ENCODE measurements around the gene PCDHGA6. TPM values are rescaled to one million over a fixed set of nuclear protein-coding genes. Genes with fewer than 3 reads are reported as not detected.
"Not testable (repeated sequence)": the region's sequence is repeated elsewhere in the genome, so short reads cannot be mapped to it uniquely, and the experiment has no call there.

Gene PCDHGA6
- total RNA-seq, 1 donor from 2014 or later, result 0.60 TPM

- Mint-ChIP-seq H3K27ac (no peak within 1 kb of the TSS), H3K4me1 (ENCODE audit: low read depth) (no peaks in the 10 kb centered on the region), H3K9me3 (ENCODE audit: low read depth) (peaks cover 62% of the 10 kb centered on the region), H3K4me3 (ENCODE audit: low read depth) (no peak within 1 kb of the TSS), H3K36me3 (ENCODE audit: insufficient read depth) (peaks cover 17% of the 10 kb centered on the region), H3K27me3 (no peaks in the 10 kb centered on the region)
- TF ChIP-seq CTCF (IDR thresholded peaks at IDR 0.05; ENCODE audit: unreplicated experiment), result no peak
- no peak for DNase-seq (ENCODE audit: low spot score, unreplicated experiment)
These were observed 35.0 kb upstream of the PCDHGA6 start, which contains the start of gene PCDHGA2 for GRCh38 chr5:141338538-141339306. Gene PCDHGA2, plus strand, starts transcription at chr5:141338760.

DNA sequence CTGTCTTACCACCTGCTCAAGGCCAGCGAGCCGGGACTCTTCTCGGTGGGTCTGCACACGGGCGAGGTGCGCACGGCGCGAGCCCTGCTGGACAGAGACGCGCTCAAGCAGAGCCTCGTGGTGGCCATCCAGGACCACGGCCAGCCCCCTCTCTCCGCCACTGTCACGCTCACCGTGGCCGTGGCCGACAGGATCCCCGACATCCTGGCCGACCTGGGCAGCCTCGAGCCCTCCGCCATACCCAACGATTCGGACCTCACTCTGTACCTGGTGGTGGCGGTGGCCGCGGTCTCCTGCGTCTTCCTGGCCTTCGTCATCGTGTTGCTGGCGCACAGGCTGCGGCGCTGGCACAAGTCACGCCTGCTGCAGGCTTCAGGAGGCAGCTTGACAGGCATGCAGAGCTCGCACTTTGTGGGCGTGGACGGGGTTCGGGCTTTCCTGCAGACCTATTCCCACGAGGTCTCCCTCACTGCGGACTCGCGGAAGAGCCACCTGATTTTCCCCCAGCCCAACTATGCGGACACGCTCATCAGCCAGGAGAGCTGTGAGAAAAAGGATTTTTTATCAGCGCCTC lies 32.8 kb upstream of the PCDHGA6 start:
- H3K27ac Mint-ChIP-seq; H3K4me3 Mint-ChIP-seq (ENCODE audit: low read depth); H3K27me3 Mint-ChIP-seq; H3K4me1 Mint-ChIP-seq (ENCODE audit: low read depth); DNase-seq (ENCODE audit: low spot score, unreplicated experiment): not testable (repeated sequence)
- Mint-ChIP-seq H3K36me3 (ENCODE audit: insufficient read depth) (peaks cover 14% of the 10 kb centered on the region), H3K9me3 (ENCODE audit: low read depth) (peaks cover 50% of the 10 kb centered on the region)

GRCh38 chr5:141342773-141343172 lies 30.9 kb upstream of the PCDHGA6 start:
- H3K36me3 Mint-ChIP-seq (ENCODE audit: insufficient read depth), result peaks cover 12% of the 10 kb centered on the region
- peaks cover 43% of the 10 kb centered on the region for H3K9me3 Mint-ChIP-seq (ENCODE audit: low read depth)
- H3K4me3 Mint-ChIP-seq (ENCODE audit: low read depth), result no peak overlapping the region
- no peaks in the 10 kb centered on the region for H3K4me1 Mint-ChIP-seq (ENCODE audit: low read depth)
- H3K27ac Mint-ChIP-seq, result no peak overlapping the region
- TF ChIP-seq CTCF (IDR thresholded peaks at IDR 0.05; ENCODE audit: unreplicated experiment), result no peak
- no peak for DNase-seq (ENCODE audit: low spot score, unreplicated experiment)
- no peaks in the 10 kb centered on the region for H3K27me3 Mint-ChIP-seq

DNA sequence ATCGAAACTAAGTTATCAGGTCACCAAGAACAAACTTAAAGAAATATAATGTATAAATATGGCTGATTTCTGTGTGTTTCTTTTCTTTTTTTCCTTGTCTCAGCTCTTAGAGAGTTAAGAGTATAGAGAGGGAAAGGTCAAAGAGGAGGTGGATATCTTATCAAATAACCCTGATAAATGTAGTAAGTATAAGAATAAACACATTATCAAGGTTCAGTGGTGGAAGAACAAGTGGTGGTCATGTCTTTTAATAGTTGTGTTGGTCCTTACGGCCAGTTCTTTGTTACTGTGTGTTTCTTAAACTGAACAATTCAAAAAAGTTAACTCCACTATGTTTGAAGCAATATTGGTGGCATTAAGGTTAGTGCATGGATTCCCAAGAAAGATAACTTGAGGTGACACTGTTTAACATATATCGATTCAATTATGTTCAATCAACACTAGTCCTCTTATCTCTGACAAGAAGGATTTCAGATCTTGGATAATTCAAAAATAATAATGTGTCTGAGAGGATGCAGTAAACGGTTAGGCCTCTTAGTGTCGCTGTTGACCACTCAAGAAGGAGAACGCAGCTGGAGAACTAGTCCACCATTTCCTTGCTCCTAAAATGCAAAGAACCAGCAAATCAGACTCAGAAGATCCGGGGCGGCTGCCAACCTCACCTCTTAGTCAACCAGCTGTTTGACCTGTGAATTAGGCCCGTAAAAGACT lies 30.3 kb upstream of the PCDHGA6 start, which contains the start of gene PCDHGA3:
Gene PCDHGA3, plus strand, starts transcription at position 588 of the 711 bp plus-strand sequence. CDS start 205 bp downstream, outside the sequence.
- H3K4me3 Mint-ChIP-seq (ENCODE audit: low read depth), result peak within 1 kb of the TSS; percentile 49
- TF ChIP-seq CTCF (IDR thresholded peaks at IDR 0.05; ENCODE audit: unreplicated experiment), result no peak
- peaks cover 37% of the 10 kb centered on the region for H3K9me3 Mint-ChIP-seq (ENCODE audit: low read depth)
- H3K36me3 Mint-ChIP-seq (ENCODE audit: insufficient read depth), result peaks cover 11% of the 10 kb centered on the region
- DNase-seq (ENCODE audit: low spot score, unreplicated experiment), result no peak
- no peaks in the 10 kb centered on the region for H3K27me3 Mint-ChIP-seq
- no peak within 1 kb of the TSS for H3K27ac Mint-ChIP-seq
- H3K4me1 Mint-ChIP-seq (ENCODE audit: low read depth), result no peaks in the 10 kb centered on the region

- H3K9me3 Mint-ChIP-seq (ENCODE audit: low read depth), result peaks cover 37% of the 10 kb centered on the region
- DNase-seq (ENCODE audit: low spot score, unreplicated experiment), result no peak
- H3K27me3 Mint-ChIP-seq, result no peaks in the 10 kb centered on the region
- H3K4me1 Mint-ChIP-seq (ENCODE audit: low read depth), result no peaks in the 10 kb centered on the region
- H3K36me3 Mint-ChIP-seq (ENCODE audit: insufficient read depth), result peaks cover 11% of the 10 kb centered on the region
- no peak for TF ChIP-seq CTCF (IDR thresholded peaks at IDR 0.05; ENCODE audit: unreplicated experiment)
- H3K27ac Mint-ChIP-seq, result no peak overlapping the region
- peak overlapping the region; percentile 49 for H3K4me3 Mint-ChIP-seq (ENCODE audit: low read depth)
These were observed 29.7 kb upstream of the PCDHGA6 start for GRCh38 chr5:141343953-141344463.

Measured in progenitor cell of endocrine pancreas (in vitro differentiated cells).